Activated naive CD8-positive, alpha-beta T cell treated with anti-CD3 and anti-CD28 coated beads, Interleukin-2, amount 50 U/mL, for 24 hours (primary cell): ENCODE data around the gene LTF.
A peak's percentile ranks its signal among the peaks of the same experiment; 100 is the strongest.
"Not testable (repeated sequence)": the region's sequence is repeated elsewhere in the genome, so short reads cannot be mapped to it uniquely, and the experiment has no call there.

ENCODE experiments used
- ATAC-seq: fragments of 150-1000 bp; cut with Tn5 transposase; one replicate; pipeline ENCODE4 v1.10.0; 2021
- DNase-seq: peaks from one replicate; pipeline ENCODE4 v3.0.0; 2021
- H3K27ac Mint-ChIP-seq: one replicate; pipeline ENCODE4 v1.8.0; 2021; ENCODE audit warnings: mild to moderate bottlenecking, mixed read lengths
- H3K27me3 Mint-ChIP-seq: one replicate; pipeline ENCODE4 v1.8.0; 2021; ENCODE audit warnings: mixed read lengths
- H3K36me3 Mint-ChIP-seq: one replicate; pipeline ENCODE4 v1.8.0; 2021; ENCODE audit warnings: low read depth, mixed read lengths
- H3K4me1 Mint-ChIP-seq: one replicate; pipeline ENCODE4 v1.8.0; 2021; ENCODE audit warnings: mixed read lengths
- H3K4me3 Mint-ChIP-seq: one replicate; pipeline ENCODE4 v1.8.0; 2021; ENCODE audit warnings: mild to moderate bottlenecking, moderate library complexity, mixed read lengths
- H3K9me3 Mint-ChIP-seq: one replicate; pipeline ENCODE4 v1.8.0; 2021; ENCODE audit warnings: mixed read lengths

LTF gene

GRCh38 chr3:46427404-46427803 lies 37.3 kb downstream of the LTF start:
- not testable (repeated sequence) for H3K36me3 Mint-ChIP-seq

GRCh38 chr3:46426476-46426875 lies 38.2 kb downstream of the LTF start:
- not testable (repeated sequence) for H3K4me1 Mint-ChIP-seq, H3K9me3 Mint-ChIP-seq, H3K4me3 Mint-ChIP-seq, DNase-seq, H3K36me3 Mint-ChIP-seq, H3K27ac Mint-ChIP-seq, H3K27me3 Mint-ChIP-seq, ATAC-seq

More at GRCh38 chr3:46427404-46427803, 37.3 kb downstream of the LTF start:
- not testable (repeated sequence) for H3K4me1 Mint-ChIP-seq, H3K27me3 Mint-ChIP-seq, ATAC-seq, H3K4me3 Mint-ChIP-seq, H3K27ac Mint-ChIP-seq, DNase-seq
- H3K9me3 Mint-ChIP-seq: peaks cover 14% of the 10 kb centered on the region

GRCh38 chr3:46423588-46423987 lies 41.1 kb downstream of the LTF start:
- H3K4me3 Mint-ChIP-seq: no peak overlapping the region
- no peaks in the 10 kb centered on the region for H3K9me3 Mint-ChIP-seq
- no peaks in the 10 kb centered on the region for H3K27me3 Mint-ChIP-seq
- DNase-seq (no peak), ATAC-seq (no peak)
- H3K4me1 Mint-ChIP-seq: no peaks in the 10 kb centered on the region
- no peak overlapping the region for H3K27ac Mint-ChIP-seq
- no peaks in the 10 kb centered on the region for H3K36me3 Mint-ChIP-seq

GRCh38 chr3:46422617-46423016 lies 42.1 kb downstream of the LTF start:
- no peak overlapping the region for H3K27ac Mint-ChIP-seq
- no peaks in the 10 kb centered on the region for H3K27me3 Mint-ChIP-seq
- DNase-seq (no peak), ATAC-seq (no peak)
- no peaks in the 10 kb centered on the region for H3K36me3 Mint-ChIP-seq
- no peak overlapping the region for H3K4me3 Mint-ChIP-seq
- H3K9me3 Mint-ChIP-seq: no peaks in the 10 kb centered on the region
- H3K4me1 Mint-ChIP-seq: no peaks in the 10 kb centered on the region

GRCh38 chr3:46420931-46421330 lies 43.8 kb downstream of the LTF start:
- H3K27ac Mint-ChIP-seq: no peak overlapping the region
- no peaks in the 10 kb centered on the region for H3K36me3 Mint-ChIP-seq
- ATAC-seq (no peak), DNase-seq (no peak)
- H3K9me3 Mint-ChIP-seq: no peaks in the 10 kb centered on the region
- H3K27me3 Mint-ChIP-seq: no peaks in the 10 kb centered on the region
- no peak overlapping the region for H3K4me3 Mint-ChIP-seq
- peaks cover 13% of the 10 kb centered on the region for H3K4me1 Mint-ChIP-seq

GRCh38 chr3:46419816-46420215 lies 44.9 kb downstream of the LTF start:
- H3K4me3 Mint-ChIP-seq: no peak overlapping the region
- H3K4me1 Mint-ChIP-seq: peaks cover 18% of the 10 kb centered on the region
- H3K27ac Mint-ChIP-seq: no peak overlapping the region
- no peaks in the 10 kb centered on the region for H3K9me3 Mint-ChIP-seq
- no peak for ATAC-seq
- DNase-seq: no peak
- H3K27me3 Mint-ChIP-seq: no peaks in the 10 kb centered on the region
- H3K36me3 Mint-ChIP-seq: no peaks in the 10 kb centered on the region

GRCh38 chr3:46417841-46418611 lies 46.7 kb downstream of the LTF start:
- Mint-ChIP-seq H3K9me3 (no peaks in the 10 kb centered on the region), H3K27me3 (no peaks in the 10 kb centered on the region), H3K27ac (no peak overlapping the region), H3K4me1 (peaks cover 18% of the 10 kb centered on the region), H3K36me3 (no peaks in the 10 kb centered on the region), H3K4me3 (no peak overlapping the region)
- no peak for DNase-seq
- no peak for ATAC-seq

- peak overlapping the region; percentile 52 for H3K27ac Mint-ChIP-seq
- no peaks in the 10 kb centered on the region for H3K27me3 Mint-ChIP-seq
- peaks cover 18% of the 10 kb centered on the region for H3K4me1 Mint-ChIP-seq
- no peaks in the 10 kb centered on the region for H3K36me3 Mint-ChIP-seq
- ATAC-seq (peak; percentile 67), DNase-seq (no peak)
- no peaks in the 10 kb centered on the region for H3K9me3 Mint-ChIP-seq
- H3K4me3 Mint-ChIP-seq: no peak overlapping the region
These were observed 47.7 kb downstream of the LTF start for GRCh38 chr3:46416811-46417510.

- peaks cover 18% of the 10 kb centered on the region for H3K4me1 Mint-ChIP-seq
- no peaks in the 10 kb centered on the region for H3K36me3 Mint-ChIP-seq
- H3K27me3 Mint-ChIP-seq: no peaks in the 10 kb centered on the region
- H3K9me3 Mint-ChIP-seq: no peaks in the 10 kb centered on the region
- peak overlapping the region; percentile 52 for H3K27ac Mint-ChIP-seq
- peak; percentile 80 for ATAC-seq
- no peak overlapping the region for H3K4me3 Mint-ChIP-seq
- peak; percentile 36 for DNase-seq
These were observed 48.4 kb downstream of the LTF start for GRCh38 chr3:46416125-46416810.

GRCh38 chr3:46414739-46415138 lies 50.0 kb downstream of the LTF start:
- H3K27me3 Mint-ChIP-seq: no peaks in the 10 kb centered on the region
- no peaks in the 10 kb centered on the region for H3K9me3 Mint-ChIP-seq
- H3K36me3 Mint-ChIP-seq: peaks cover 3% of the 10 kb centered on the region
- H3K4me1 Mint-ChIP-seq: peaks cover 24% of the 10 kb centered on the region
- no peak overlapping the region for H3K4me3 Mint-ChIP-seq
- no peak for DNase-seq
- no peak for ATAC-seq
- H3K27ac Mint-ChIP-seq: no peak overlapping the region

- peaks cover 30% of the 10 kb centered on the region for H3K4me1 Mint-ChIP-seq
- ATAC-seq (no peak), DNase-seq (no peak)
- H3K27ac Mint-ChIP-seq: no peak overlapping the region
- H3K36me3 Mint-ChIP-seq: peaks cover 6% of the 10 kb centered on the region
- no peak overlapping the region for H3K4me3 Mint-ChIP-seq
- no peaks in the 10 kb centered on the region for H3K27me3 Mint-ChIP-seq
- no peaks in the 10 kb centered on the region for H3K9me3 Mint-ChIP-seq
These were observed 50.8 kb downstream of the LTF start for GRCh38 chr3:46413951-46414350.

GRCh38 chr3:46412786-46413298 lies 51.9 kb downstream of the LTF start:
- H3K27ac Mint-ChIP-seq: no peak overlapping the region
- H3K4me3 Mint-ChIP-seq: no peak overlapping the region
- ATAC-seq (no peak), DNase-seq (no peak)
- no peaks in the 10 kb centered on the region for H3K27me3 Mint-ChIP-seq
- peaks cover 40% of the 10 kb centered on the region for H3K4me1 Mint-ChIP-seq
- no peaks in the 10 kb centered on the region for H3K9me3 Mint-ChIP-seq
- peaks cover 6% of the 10 kb centered on the region for H3K36me3 Mint-ChIP-seq

GRCh38 chr3:46411271-46411670 lies 53.4 kb downstream of the LTF start:
- H3K36me3 Mint-ChIP-seq: peaks cover 6% of the 10 kb centered on the region

GRCh38 chr3:46410669-46411068 lies 54.0 kb downstream of the LTF start:
- no peak for ATAC-seq
- H3K36me3 Mint-ChIP-seq: peaks cover 6% of the 10 kb centered on the region
- peaks cover 41% of the 10 kb centered on the region for H3K4me1 Mint-ChIP-seq
- H3K27me3 Mint-ChIP-seq: no peaks in the 10 kb centered on the region
- H3K4me3 Mint-ChIP-seq: no peak overlapping the region
- H3K9me3 Mint-ChIP-seq: no peaks in the 10 kb centered on the region
- H3K27ac Mint-ChIP-seq: no peak overlapping the region
- DNase-seq: no peak

More at GRCh38 chr3:46411271-46411670, 53.4 kb downstream of the LTF start:
- DNase-seq (no peak), ATAC-seq (no peak)
- H3K4me3 Mint-ChIP-seq: no peak overlapping the region
- H3K27me3 Mint-ChIP-seq: no peaks in the 10 kb centered on the region
- H3K9me3 Mint-ChIP-seq: no peaks in the 10 kb centered on the region
- peaks cover 46% of the 10 kb centered on the region for H3K4me1 Mint-ChIP-seq
- no peak overlapping the region for H3K27ac Mint-ChIP-seq
